Left ventricle myocardium superior (tissue), 1 donor: ENCODE data around the gene SPHK2. TPM values are rescaled to one million over a fixed set of nuclear protein-coding genes. Genes with fewer than 3 reads are reported as not detected.

Experiments
- ATAC-seq: fragments of 200-7000 bp; cut with Tn5 transposase; one replicate; pipeline ENCODE4 v1.9.1; 2020; ENCODE audit warnings: mild to moderate bottlenecking, moderate library complexity
- DNase-seq: peaks from one replicate; pipeline ENCODE4 v3.0.0-alpha.2; 2020
- intact Hi-C: fragments of 100-400 bp; cut with micrococcal nuclease; formaldehyde crosslinking; loops from one replicate; pipeline ENCODE4 v1.11.0; 2022
- total RNA-seq: library from RNA; stranded (reverse); fragmentation: NEBNext Ultra II Directional; extraction: Animal tissue kit (Norgen Biotek cat#: 25700); gene quantifications from one replicate; pipeline ENCODE4 v1.2.1, GENCODE V29; 2021
- donor health status: DM: no; HTN: yes; CAD: no; lungs with severe emphysema.

SPHK2 gene
- total RNA-seq, 1 donor from 2014 or later = 7.2 TPM

- intact Hi-C loops = no loop called here
- no peak for ATAC-seq
- DNase-seq = no peak
Measured at GRCh38 chr19:48600679-48601417, 18.5 kb upstream of the SPHK2 start.

GRCh38 chr19:48603001-48603400 is 16.3 kb upstream of the SPHK2 start:
- intact Hi-C loops = no loop called here
- no peak for ATAC-seq
- DNase-seq = no peak

- ATAC-seq (no peak), DNase-seq (no peak)
- intact Hi-C loops = no loop called here
Measured at GRCh38 chr19:48603449-48603848, 15.9 kb upstream of the SPHK2 start.

GRCh38 chr19:48603850-48604249 is 15.5 kb upstream of the SPHK2 start:
- intact Hi-C loops = no loop called here
- DNase-seq (no peak), ATAC-seq (no peak)

- intact Hi-C loops = no loop called here
- DNase-seq (no peak), ATAC-seq (no peak)
Measured at GRCh38 chr19:48606463-48607358, 12.6 kb upstream of the SPHK2 start, which contains the start of gene SPACA4. Gene SPACA4, plus strand, starts transcription at chr19:48606742. Its CDS starts 237 bp downstream, at chr19:48606979.

GRCh38 chr19:48607359-48607755 is 11.9 kb upstream of the SPHK2 start:
- intact Hi-C loops = no loop called here
- ATAC-seq (no peak), DNase-seq (no peak)

GRCh38 chr19:48608798-48609263 is 10.5 kb upstream of the SPHK2 start:
- DNase-seq (no peak), ATAC-seq (peak; percentile 48)
- intact Hi-C loops = no loop called here

- intact Hi-C loops = no loop called here
- DNase-seq = no peak
- ATAC-seq = no peak
Measured at GRCh38 chr19:48609571-48610108, 9.7 kb upstream of the SPHK2 start.

GRCh38 chr19:48611872-48612271 is 7.4 kb upstream of the SPHK2 start:
- no peak for DNase-seq
- ATAC-seq = no peak
- intact Hi-C loops = no loop called here

- no peak for ATAC-seq
- intact Hi-C loops = no loop called here
- DNase-seq = no peak
Measured at GRCh38 chr19:48613024-48613851, 6.1 kb upstream of the SPHK2 start.

- intact Hi-C loops = no loop called here
- no peak for ATAC-seq
- DNase-seq = no peak
Measured at GRCh38 chr19:48613852-48614435, 5.4 kb upstream of the SPHK2 start.

GRCh38 chr19:48614436-48615230 is 4.7 kb upstream of the SPHK2 start, which contains the start of gene FAM83E:
Gene FAM83E, minus strand, starts transcription at chr19:48615076. Its CDS starts 1,704 bp downstream, at chr19:48613372.
- DNase-seq = no peak
- no peak for ATAC-seq

GRCh38 chr19:48615231-48616040 is 3.9 kb upstream of the SPHK2 start:
- no peak for ATAC-seq
- DNase-seq = no peak
- intact Hi-C loops = no loop called here

More at GRCh38 chr19:48614436-48615230, 4.7 kb upstream of the SPHK2 start, which contains the start of gene FAM83E:
- intact Hi-C loops = no loop called here

- intact Hi-C loops = no loop called here
- ATAC-seq = no peak
- DNase-seq = no peak
Measured at GRCh38 chr19:48616041-48616436, 3.3 kb upstream of the SPHK2 start.

- no peak for ATAC-seq
- no peak for DNase-seq
- intact Hi-C loops = no loop called here
Measured at GRCh38 chr19:48616491-48617056, 2.7 kb upstream of the SPHK2 start.

GRCh38 chr19:48617146-48617937 is 2.0 kb upstream of the SPHK2 start:
- intact Hi-C loops = no loop called here
- ATAC-seq (no peak), DNase-seq (no peak)
